Endodermal cell (in vitro differentiated cells): ENCODE measurements around the gene MSTO1. TPM values are rescaled to one million over a fixed set of nuclear protein-coding genes. Genes with fewer than 3 reads are reported as not detected.

Experiments used
- DNase-seq: peaks from one replicate; pipeline ENCODE4 v3.0.0-alpha.2; 2017
- H3K27ac ChIP-seq: 2 replicates; pipeline ENCODE4 v1.5.1; 2013; ENCODE audit warnings: mild to moderate bottlenecking, low read depth, low read length, moderate library complexity
- H3K27me3 ChIP-seq: 2 replicates; pipeline ENCODE4 v1.6.1; 2013; ENCODE audit warnings: mild to moderate bottlenecking, low read length, moderate library complexity; ENCODE audit not compliant: insufficient read depth, control insufficient read depth, poor library complexity, severe bottlenecking
- H3K36me3 ChIP-seq: 2 replicates; pipeline ENCODE4 v1.7.0; 2013; ENCODE audit warnings: mild to moderate bottlenecking, low read length, moderate library complexity; ENCODE audit not compliant: control insufficient read depth, insufficient read depth
- H3K4me1 ChIP-seq: one replicate; pipeline ENCODE4 v1.7.0; 2013; ENCODE audit warnings: low read length; ENCODE audit not compliant: control insufficient read depth, insufficient read depth
- H3K4me3 ChIP-seq: 2 replicates; pipeline ENCODE4 v1.5.1; 2013; ENCODE audit warnings: mild to moderate bottlenecking, low read length, moderate library complexity
- H3K9ac ChIP-seq: 2 replicates; pipeline ENCODE4 v1.6.1; 2013; ENCODE audit warnings: mild to moderate bottlenecking, low read length, moderate library complexity; ENCODE audit not compliant: poor library complexity, severe bottlenecking; ENCODE audit errors: extremely low read depth
- H3K9me3 ChIP-seq: 2 replicates; pipeline ENCODE4 v1.6.1; 2013; ENCODE audit warnings: mild to moderate bottlenecking, low read length, moderate library complexity; ENCODE audit not compliant: control insufficient read depth
- H3K27ac Mint-ChIP-seq: 2 replicates; pipeline ENCODE4 v1.8.0; 2020; ENCODE audit warnings: mixed read lengths
- H3K27me3 Mint-ChIP-seq: 2 replicates; pipeline ENCODE4 v1.8.0; 2021; ENCODE audit warnings: mild to moderate bottlenecking, mixed read lengths; ENCODE audit not compliant: insufficient read depth
- H3K36me3 Mint-ChIP-seq: 2 replicates; pipeline ENCODE4 v1.8.0; 2020; ENCODE audit warnings: low read depth, mixed read lengths
- H3K4me1 Mint-ChIP-seq: 2 replicates; pipeline ENCODE4 v1.8.0; 2020; ENCODE audit warnings: mixed read lengths
- H3K4me3 Mint-ChIP-seq: 2 replicates; pipeline ENCODE4 v1.8.0; 2020; ENCODE audit warnings: mild to moderate bottlenecking, moderate library complexity, mixed read lengths
- H3K9me3 Mint-ChIP-seq: 2 replicates; pipeline ENCODE4 v1.8.0; 2020; ENCODE audit warnings: mild to moderate bottlenecking, mixed read lengths
- WGBS, 2 experiments: methylation state at CpG; one replicate each; pipeline versions ENCODE4 v1.1.5 to v1.1.7; 2013; ENCODE audit warnings: missing lambda C conversion rate in 2 of 2, mixed read lengths in 1 of 2; ENCODE audit not compliant: insufficient coverage in 1 of 2, insufficient read length in 1 of 2; 5-methylcytosine and 5-hydroxymethylcytosine counted together
- total RNA-seq, 2 donors: library from RNA; stranded (reverse); fragmentation: NEBNext Ultra II Directional in 1 of 2; extraction: Animal tissue kit (Norgen Biotek cat#: 25700) in 1 of 2; gene quantifications; 2 replicates in 1 of 2; 3 replicates in 1 of 2; pipeline ENCODE4 v1.2.1, GENCODE V29; 2021
- TF ChIP-seq, protein P1 (sequence below): fragments of 200-600 bp; sonication (generic); conservative IDR thresholded peaks from 2 replicates; pipeline ENCODE4 v1.5.0; 2021; ENCODE audit warnings: antibody characterized with exemption, mild to moderate bottlenecking

The MSTO1 gene
- total RNA-seq, 2 donors from 2014 or later = 57.0 to 74.7 TPM

- H3K4me3 ChIP-seq = no peak overlapping the region
- WGBS, 2 experiments = 93 to 96% methylated on average over 2 of the region's 2 CpGs
- no peak for DNase-seq
- H3K9me3 Mint-ChIP-seq = peaks cover 53% of the 10 kb centered on the region
- H3K36me3 ChIP-seq = no peaks in the 10 kb centered on the region
- peaks cover 7% of the 10 kb centered on the region for H3K36me3 Mint-ChIP-seq
- H3K27me3 ChIP-seq = no peaks in the 10 kb centered on the region
- H3K4me1 ChIP-seq = no peaks in the 10 kb centered on the region
- no peak overlapping the region for H3K27ac ChIP-seq
- H3K27ac Mint-ChIP-seq = no peak overlapping the region
- TF ChIP-seq, protein P1, sequence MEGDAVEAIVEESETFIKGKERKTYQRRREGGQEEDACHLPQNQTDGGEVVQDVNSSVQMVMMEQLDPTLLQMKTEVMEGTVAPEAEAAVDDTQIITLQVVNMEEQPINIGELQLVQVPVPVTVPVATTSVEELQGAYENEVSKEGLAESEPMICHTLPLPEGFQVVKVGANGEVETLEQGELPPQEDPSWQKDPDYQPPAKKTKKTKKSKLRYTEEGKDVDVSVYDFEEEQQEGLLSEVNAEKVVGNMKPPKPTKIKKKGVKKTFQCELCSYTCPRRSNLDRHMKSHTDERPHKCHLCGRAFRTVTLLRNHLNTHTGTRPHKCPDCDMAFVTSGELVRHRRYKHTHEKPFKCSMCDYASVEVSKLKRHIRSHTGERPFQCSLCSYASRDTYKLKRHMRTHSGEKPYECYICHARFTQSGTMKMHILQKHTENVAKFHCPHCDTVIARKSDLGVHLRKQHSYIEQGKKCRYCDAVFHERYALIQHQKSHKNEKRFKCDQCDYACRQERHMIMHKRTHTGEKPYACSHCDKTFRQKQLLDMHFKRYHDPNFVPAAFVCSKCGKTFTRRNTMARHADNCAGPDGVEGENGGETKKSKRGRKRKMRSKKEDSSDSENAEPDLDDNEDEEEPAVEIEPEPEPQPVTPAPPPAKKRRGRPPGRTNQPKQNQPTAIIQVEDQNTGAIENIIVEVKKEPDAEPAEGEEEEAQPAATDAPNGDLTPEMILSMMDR = no peak
- peaks cover 3% of the 10 kb centered on the region for H3K4me1 Mint-ChIP-seq
- H3K9ac ChIP-seq = no peak overlapping the region
- H3K9me3 ChIP-seq = peaks cover 42% of the 10 kb centered on the region
- H3K4me3 Mint-ChIP-seq = no peak overlapping the region
- H3K27me3 Mint-ChIP-seq = peaks cover 9% of the 10 kb centered on the region
These were observed 36.3 kb downstream of the MSTO1 start for GRCh38 chr1:155646307-155646706.

GRCh38 chr1:155648207-155649147 lies 38.5 kb downstream of the MSTO1 start:
- Mint-ChIP-seq H3K27me3 (peaks cover 9% of the 10 kb centered on the region), H3K4me1 (peaks cover 7% of the 10 kb centered on the region), H3K27ac (peak overlapping the region; percentile 45), H3K36me3 (no peaks in the 10 kb centered on the region), H3K9me3 (peaks cover 32% of the 10 kb centered on the region), H3K4me3 (no peak overlapping the region)
- Histone ChIP-seq H3K9me3 (peaks cover 20% of the 10 kb centered on the region), H3K36me3 (no peaks in the 10 kb centered on the region), H3K27ac (peak overlapping the region; percentile 70), H3K27me3 (no peaks in the 10 kb centered on the region), H3K4me3 (no peak overlapping the region), H3K4me1 (no peaks in the 10 kb centered on the region), H3K9ac (no peak overlapping the region)
- WGBS, 2 experiments = 48 to 69% methylated on average over 5 to 10 of the region's 11 CpGs
- TF ChIP-seq, protein P1 = peak; percentile 67
- no peak for DNase-seq

DNA sequence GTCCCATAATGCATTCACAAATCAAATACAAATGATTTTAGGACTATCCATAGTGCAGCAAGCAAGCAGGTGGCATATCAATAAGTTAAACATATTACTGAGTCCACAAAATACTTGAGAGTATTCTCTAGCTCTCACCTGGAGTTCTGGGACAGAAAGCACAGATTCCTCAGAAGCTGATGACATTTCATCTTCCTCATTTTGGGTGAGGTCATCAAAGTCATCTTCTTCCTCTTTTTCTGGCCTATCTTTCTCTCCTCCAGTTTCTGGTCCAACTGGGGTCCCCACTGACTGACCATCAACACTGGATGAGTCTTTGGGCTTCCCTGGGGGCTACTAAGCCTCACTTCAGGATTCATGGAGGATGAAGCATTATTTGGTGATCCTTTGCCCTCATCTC lies 39.7 kb downstream of the MSTO1 start:
- Histone ChIP-seq H3K9me3 (peaks cover 9% of the 10 kb centered on the region), H3K4me3 (no peak overlapping the region), H3K4me1 (no peaks in the 10 kb centered on the region), H3K27ac (no peak overlapping the region), H3K27me3 (no peaks in the 10 kb centered on the region), H3K36me3 (no peaks in the 10 kb centered on the region), H3K9ac (no peak overlapping the region)
- Mint-ChIP-seq H3K4me1 (peaks cover 7% of the 10 kb centered on the region), H3K27me3 (peaks cover 9% of the 10 kb centered on the region), H3K36me3 (no peaks in the 10 kb centered on the region), H3K4me3 (no peak overlapping the region), H3K27ac (no peak overlapping the region), H3K9me3 (peaks cover 20% of the 10 kb centered on the region)
- TF ChIP-seq, protein P1 = no peak
- no peak for DNase-seq
